SK-N-SH treated with all-trans-retinoic acid at 6 μM for 48 hours (cell line): Measurements from ENCODE around the gene CHRNA5.

Experiments
- ATAC-seq: fragments of 200-7000 bp; cut with Tn5 transposase; 3 replicates; pipeline ENCODE4 v1.9.1; 2020; ENCODE audit warnings: mild to moderate bottlenecking, moderate library complexity
- ARNTL ChIP-seq: fragments of 450-650 bp; formaldehyde crosslinking; IDR thresholded peaks from 2 replicates; pipeline ENCODE4 v1.5.0; 2020; ENCODE audit warnings: low read depth, mild to moderate bottlenecking, moderate library complexity, borderline replicate concordance
- BACH2 ChIP-seq: fragments of 250-450 bp; sonication (Bioruptor Pico); IDR thresholded peaks from 2 replicates; pipeline ENCODE4 v1.9.0; 2021; ENCODE audit warnings: mild to moderate bottlenecking, borderline replicate concordance
- CREB5 ChIP-seq: fragments of 250-450 bp; sonication (Bioruptor Pico); IDR thresholded peaks from 2 replicates; pipeline ENCODE4 v1.5.1; 2020; ENCODE audit warnings: low read depth, mild to moderate bottlenecking, moderate library complexity
- CSDC2 ChIP-seq: fragments of 250-450 bp; sonication (Bioruptor Pico); IDR thresholded peaks from 2 replicates; pipeline ENCODE4 v1.5.0; 2020; ENCODE audit warnings: mild to moderate bottlenecking, moderate library complexity
- CSRNP3 ChIP-seq: fragments of 250-450 bp; sonication (Bioruptor Pico); IDR thresholded peaks from 2 replicates; pipeline ENCODE4 v1.5.1; 2021; ENCODE audit warnings: mild to moderate bottlenecking, moderate library complexity
- ESRRG ChIP-seq: fragments of 250-450 bp; sonication (Bioruptor Pico); IDR thresholded peaks from 2 replicates; pipeline ENCODE4 v1.6.1; 2021; ENCODE audit warnings: mild to moderate bottlenecking
- ISL1 ChIP-seq: fragments of 250-450 bp; sonication (Bioruptor Pico); IDR thresholded peaks from 2 replicates; pipeline ENCODE4 v2.1.2; 2022; ENCODE audit warnings: mild to moderate bottlenecking, moderate library complexity
- OSR1 ChIP-seq: fragments of 250-450 bp; sonication (Bioruptor Pico); IDR thresholded peaks from 2 replicates; pipeline ENCODE4 v1.8.0; 2022; ENCODE audit warnings: moderate library complexity, mild to moderate bottlenecking, inconsistent platforms
- PATZ1 ChIP-seq: fragments of 250-450 bp; sonication (Bioruptor Pico); IDR thresholded peaks from 2 replicates; pipeline ENCODE4 v1.8.0; 2020; ENCODE audit warnings: mild to moderate bottlenecking, moderate library complexity, borderline replicate concordance
- POU6F1 ChIP-seq: fragments of 250-450 bp; sonication (Bioruptor Pico); IDR thresholded peaks from 2 replicates; pipeline ENCODE4 v1.8.0; 2021; ENCODE audit warnings: low read depth, mild to moderate bottlenecking, moderate library complexity, borderline replicate concordance
- PPARA ChIP-seq: fragments of 250-450 bp; sonication (Bioruptor Pico); IDR thresholded peaks from 2 replicates; pipeline ENCODE4 v1.5.0; 2020; ENCODE audit warnings: mild to moderate bottlenecking, borderline replicate concordance
- SNAI2 ChIP-seq: fragments of 250-450 bp; sonication (Bioruptor Pico); IDR thresholded peaks from 2 replicates; pipeline ENCODE4 v1.5.0; 2020; ENCODE audit warnings: mild to moderate bottlenecking, moderate library complexity
- TCF4 ChIP-seq: fragments of 250-450 bp; sonication (Bioruptor Pico); IDR thresholded peaks from 2 replicates; pipeline ENCODE4 v1.8.0; 2021; ENCODE audit warnings: mild to moderate bottlenecking, moderate library complexity, borderline replicate concordance
- TOX ChIP-seq: fragments of 250-450 bp; sonication (Bioruptor Pico); IDR thresholded peaks from 2 replicates; pipeline ENCODE4 v1.8.0; 2021; ENCODE audit warnings: mild to moderate bottlenecking, moderate library complexity, borderline replicate concordance
- TSHZ2 ChIP-seq: fragments of 250-450 bp; sonication (Bioruptor Pico); IDR thresholded peaks from 2 replicates; pipeline ENCODE4 v1.5.0; 2020; ENCODE audit warnings: mild to moderate bottlenecking, moderate library complexity
- ZC3H10 ChIP-seq: fragments of 250-450 bp; sonication (Bioruptor Pico); IDR thresholded peaks from 2 replicates; pipeline ENCODE4 v1.5.1; 2021; ENCODE audit warnings: mild to moderate bottlenecking, moderate library complexity
- ZFP3 ChIP-seq: fragments of 250-450 bp; sonication (Bioruptor Pico); IDR thresholded peaks from 2 replicates; pipeline ENCODE4 v1.5.0; 2020; ENCODE audit warnings: mild to moderate bottlenecking, moderate library complexity
- ZFP30 ChIP-seq: fragments of 450-650 bp; formaldehyde crosslinking; IDR thresholded peaks from 2 replicates; pipeline ENCODE4 v1.5.0; 2022; ENCODE audit warnings: mild to moderate bottlenecking, moderate library complexity
- ZNF565 ChIP-seq: fragments of 450-650 bp; formaldehyde crosslinking; conservative IDR thresholded peaks from 2 replicates; pipeline ENCODE4 v1.5.0; 2020; ENCODE audit warnings: low read depth, mild to moderate bottlenecking, moderate library complexity
- ZNF70 ChIP-seq: fragments of 450-650 bp; formaldehyde crosslinking; IDR thresholded peaks from 2 replicates; pipeline ENCODE4 v1.5.0; 2020; ENCODE audit warnings: mild to moderate bottlenecking, moderate library complexity
- ZNF8 ChIP-seq: fragments of 450-650 bp; formaldehyde crosslinking; IDR thresholded peaks from 2 replicates; pipeline ENCODE4 v1.5.0; 2020; ENCODE audit warnings: mild to moderate bottlenecking, moderate library complexity

Gene CHRNA5

GRCh38 chr15:78626381-78626995 is 61.2 kb downstream of the CHRNA5 start:
- TF ChIP-seq ARNTL (CRISPR knock-in tag): no peak
- TF ChIP-seq ZFP3 (CRISPR knock-in tag): no peak
- no peak for TF ChIP-seq SNAI2 (CRISPR knock-in tag)
- TF ChIP-seq ZNF565 (CRISPR knock-in tag): no peak
- no peak for ATAC-seq

GRCh38 chr15:78627348-78627747 is 62.0 kb downstream of the CHRNA5 start:
- no peak for ATAC-seq
- TF ChIP-seq ZNF70 (CRISPR knock-in tag) (no peak), TCF4 (no peak), ZC3H10 (CRISPR knock-in tag) (no peak), PPARA (CRISPR knock-in tag) (no peak), CREB5 (no peak), TOX (CRISPR knock-in tag) (no peak), ARNTL (CRISPR knock-in tag) (no peak), CSRNP3 (CRISPR knock-in tag) (no peak), ZFP3 (CRISPR knock-in tag) (no peak), SNAI2 (CRISPR knock-in tag) (no peak), ZNF565 (CRISPR knock-in tag) (no peak), ZFP30 (no peak), PATZ1 (CRISPR knock-in tag) (no peak), POU6F1 (no peak), CSDC2 (no peak), TSHZ2 (CRISPR knock-in tag) (no peak), ISL1 (CRISPR knock-in tag) (no peak), OSR1 (CRISPR knock-in tag) (no peak), BACH2 (CRISPR knock-in tag) (no peak)
- TF ChIP-seq, all 23 proteins: peak for 0

- ATAC-seq: no peak
- TF ChIP-seq POU6F1 (no peak), ZNF70 (CRISPR knock-in tag) (no peak), CSRNP3 (CRISPR knock-in tag) (no peak), TCF4 (no peak), ZFP30 (no peak), ARNTL (CRISPR knock-in tag) (no peak), ESRRG (CRISPR knock-in tag) (no peak), ZC3H10 (CRISPR knock-in tag) (no peak), ZNF8 (no peak), TSHZ2 (CRISPR knock-in tag) (no peak)
Observed at GRCh38 chr15:78628227-78628626, 62.9 kb downstream of the CHRNA5 start.
